Posterior cingulate gyrus (tissue), 11 donors: Measurements from ENCODE around the gene ARHGEF17.
A peak's percentile ranks its signal among the peaks of the same experiment; 100 is the strongest.

ENCODE experiments used
- DNase-seq, 10 donors: peaks; one replicate each; pipeline versions ENCODE4 v3.0.0 to v3.0.0-alpha.2; 2020 to 2021; ENCODE audit warnings: mixed read lengths in 3 of 10
- intact Hi-C: fragments of 100-400 bp; cut with DNase I; formaldehyde crosslinking; loops from one replicate; pipeline ENCODE4 v1.15.1; 2023

Gene ARHGEF17

GRCh38 chr11:73397468-73398131, 89.5 kb downstream of the ARHGEF17 start:
- peak in 4 of 10 donors; percentile 5 to 56 (median 55) for DNase-seq
- intact Hi-C loops: no loop called here

GRCh38 chr11:73398132-73398526, 90.1 kb downstream of the ARHGEF17 start:
- peak in 3 of 10 donors; percentile 53 to 73 (median 63) for DNase-seq
- intact Hi-C loops: no loop called here

GRCh38 chr11:73398721-73399120, 90.6 kb downstream of the ARHGEF17 start:
- intact Hi-C loops: no loop called here
- peak in 3 of 10 donors; percentile 30 to 79 (median 73) for DNase-seq

DNA sequence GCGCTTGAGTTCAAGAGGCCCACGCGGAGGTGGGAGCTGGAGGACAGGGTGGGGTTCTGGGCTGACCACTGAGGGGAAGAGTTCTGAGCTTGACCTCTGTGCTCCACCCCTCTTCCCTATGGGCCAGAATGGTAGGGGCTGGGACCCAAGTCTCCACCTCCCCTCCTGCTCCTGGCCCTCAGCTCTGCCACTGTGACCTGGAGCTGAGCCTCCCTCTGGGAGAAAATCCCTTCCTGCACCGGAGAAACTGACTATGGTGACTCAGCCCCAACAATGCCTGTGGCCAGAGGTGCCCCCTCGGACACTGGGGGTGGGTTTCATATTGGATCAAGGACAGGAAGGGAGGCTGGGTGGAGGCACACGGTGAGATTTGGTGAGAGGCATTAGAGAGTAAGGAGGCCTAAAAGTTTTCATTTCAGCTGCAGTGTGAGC, 91.1 kb downstream of the ARHGEF17 start:
- peak in 3 of 10 donors; percentile 50 to 77 (median 67) for DNase-seq
- intact Hi-C loops: no loop called here

GRCh38 chr11:73399636-73400035, 91.6 kb downstream of the ARHGEF17 start:
- intact Hi-C loops: loop anchor here (5.0 to 10.0 kb wide), 5 partner anchors 55 to 263 kb away; partner anchors contain the start of gene FAM168A
- peak in 1 of 10 donors; percentile 51 for DNase-seq

DNA sequence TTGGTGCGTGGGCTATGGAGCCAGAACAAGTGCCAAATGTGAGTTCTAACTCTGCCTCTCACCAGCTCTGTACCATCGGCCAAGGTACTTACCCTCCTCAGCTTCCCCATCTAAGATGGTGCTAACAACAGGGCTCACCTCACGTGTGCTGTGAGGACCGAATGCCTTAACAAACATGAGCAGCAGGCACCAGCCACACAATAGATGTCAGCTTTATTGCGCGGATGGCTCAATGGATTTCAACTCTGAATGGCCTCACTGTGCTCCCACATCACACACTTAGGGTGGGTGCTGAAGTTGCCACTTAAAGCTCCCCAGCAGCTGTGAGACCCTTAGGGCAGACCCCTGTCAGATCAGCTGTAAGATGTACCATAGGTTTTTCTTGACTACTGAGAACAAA, 92.2 kb downstream of the ARHGEF17 start:
- intact Hi-C loops: loop anchor here (5.0 to 10.0 kb wide), 5 partner anchors 55 to 262 kb away; partner anchors contain the start of gene FAM168A
- DNase-seq: peak in 1 of 10 donors; percentile 25

DNA sequence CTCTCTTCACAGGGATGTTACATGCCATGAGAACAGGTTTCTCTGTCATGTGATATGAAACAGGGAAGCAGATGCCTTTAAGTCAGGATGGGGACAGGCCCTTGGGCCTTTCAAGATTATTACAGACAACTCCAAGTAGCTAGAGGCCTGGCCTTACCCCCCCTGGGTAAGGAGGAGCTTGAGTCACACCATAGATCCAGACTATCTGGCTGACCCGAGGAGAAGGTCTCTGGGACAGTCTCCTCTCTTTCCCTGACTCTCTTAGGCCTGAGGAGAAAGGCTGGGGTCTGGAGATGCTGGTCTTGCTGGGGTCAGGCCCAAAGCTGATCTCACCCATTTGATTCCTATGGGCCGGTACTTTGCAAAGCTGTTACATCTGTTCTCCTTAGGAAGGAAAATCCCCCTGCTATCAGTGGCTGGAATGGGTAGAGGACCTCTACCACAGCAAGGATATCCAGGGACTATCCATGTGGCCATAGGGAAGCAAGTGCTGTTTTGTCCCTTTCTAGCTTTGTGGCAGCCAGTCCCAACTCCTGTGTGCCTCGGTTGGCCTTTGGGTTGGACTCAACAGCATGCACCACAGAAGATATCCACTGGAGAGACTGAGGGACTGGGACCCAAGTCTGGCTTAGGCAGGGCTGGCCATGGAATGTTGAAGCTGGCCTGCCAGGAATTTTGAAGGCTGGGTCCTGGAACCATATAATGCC, 93.3 kb downstream of the ARHGEF17 start:
- DNase-seq: peak in 2 of 10 donors; percentile 19 to 35
- intact Hi-C loops: loop anchor here (5.0 to 10.0 kb wide), 5 partner anchors 53 to 261 kb away; partner anchors contain the start of gene FAM168A

DNA sequence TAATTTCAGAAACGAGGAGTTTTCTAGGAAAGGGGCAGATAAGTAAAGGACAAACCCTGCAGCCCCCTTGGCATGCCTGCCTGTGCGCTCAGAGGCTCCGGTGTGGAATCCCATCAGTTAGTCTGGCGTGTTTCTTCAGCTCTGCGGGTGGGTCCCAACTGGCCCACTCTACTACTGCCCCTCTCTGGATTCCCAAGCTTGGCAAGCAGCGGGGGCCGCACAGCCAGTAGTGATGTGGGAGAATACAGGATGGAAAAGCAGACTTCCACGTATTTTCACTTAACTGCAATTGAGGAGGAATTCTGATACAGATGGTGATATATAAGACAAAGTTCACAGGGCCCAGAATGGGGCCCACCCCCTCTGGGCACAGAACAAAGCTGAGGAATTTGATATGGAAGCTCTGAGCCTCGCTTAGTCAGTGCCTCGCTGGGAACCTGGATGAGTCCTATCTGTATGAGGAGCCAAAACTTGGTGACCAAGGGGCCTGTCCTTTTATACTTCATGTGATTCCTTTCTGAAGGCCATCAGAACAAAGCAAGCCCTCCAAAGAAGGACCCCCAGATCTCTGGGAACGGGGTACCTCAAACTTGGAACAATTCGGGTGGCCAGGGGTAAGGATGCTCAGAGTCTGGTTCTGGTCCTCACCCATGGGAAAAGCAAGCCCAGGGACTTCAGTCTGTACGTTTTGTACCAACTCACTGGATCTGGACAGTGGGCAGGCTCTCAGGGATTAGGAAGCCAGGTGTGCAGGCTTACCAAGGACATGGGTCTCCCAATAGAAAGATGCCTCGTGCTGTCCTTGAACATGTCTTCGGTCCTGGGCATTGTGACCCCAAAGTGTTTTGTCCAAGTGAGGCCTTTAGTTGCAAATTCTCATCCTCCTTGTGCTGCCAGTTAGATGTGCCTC, 94.1 kb downstream of the ARHGEF17 start:
- intact Hi-C loops: loop anchor here (5.0 to 10.0 kb wide), 5 partner anchors 53 to 260 kb away; partner anchors contain the start of gene FAM168A

DNA sequence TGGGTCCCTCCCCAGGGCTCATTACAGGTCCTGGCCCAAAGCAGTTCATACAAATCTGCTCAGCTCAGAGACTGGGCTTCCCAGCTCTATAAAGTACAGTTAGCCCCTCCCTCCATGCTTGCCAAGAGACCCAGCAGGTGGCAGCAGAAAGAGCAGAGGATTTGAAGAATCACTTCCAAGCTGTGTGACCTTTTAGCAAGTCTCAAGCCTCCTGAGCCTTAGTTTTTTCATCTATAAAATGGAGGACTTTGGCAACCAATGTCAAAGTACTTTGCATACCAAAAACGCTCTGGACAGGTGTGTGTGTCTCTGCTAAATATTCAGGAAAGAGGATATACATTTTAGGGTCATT, 94.7 kb downstream of the ARHGEF17 start:
- no peak for DNase-seq
- intact Hi-C loops: loop anchor here (5.0 to 10.0 kb wide), 5 partner anchors 52 to 259 kb away; partner anchors contain the start of gene FAM168A

More for the DNA sequence above, 94.1 kb downstream of the ARHGEF17 start:
- peak in 2 of 10 donors; percentile 33 to 80 for DNase-seq

- DNase-seq: peak in 3 of 10 donors; percentile 28 to 48 (median 40)
- intact Hi-C loops: loop anchor here (5.0 to 10.0 kb wide), 5 partner anchors 51 to 259 kb away; partner anchors contain the start of gene FAM168A
Measured at GRCh38 chr11:73403541-73403940, 95.5 kb downstream of the ARHGEF17 start.

DNA sequence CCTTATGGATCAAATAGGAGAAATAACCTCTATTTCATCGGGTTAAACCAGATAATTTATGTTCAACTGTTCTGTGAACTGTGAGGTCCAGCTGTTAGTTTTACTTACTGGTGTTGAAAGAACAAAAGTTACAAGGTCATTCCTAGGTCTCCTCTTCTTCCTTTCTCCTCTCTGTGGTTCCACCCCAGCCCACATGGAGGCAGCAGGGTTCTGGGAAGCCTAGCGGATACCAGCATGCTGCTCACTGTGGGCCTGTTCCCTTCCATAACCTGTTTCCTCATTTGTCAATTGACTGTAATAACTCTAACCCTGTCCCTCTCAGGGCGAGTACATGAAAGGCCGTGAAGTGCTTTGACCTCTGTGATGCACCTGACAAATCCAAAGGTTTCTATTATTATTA, 96.0 kb downstream of the ARHGEF17 start:
- intact Hi-C loops: loop anchor here (5.0 to 10.0 kb wide), 5 partner anchors 51 to 258 kb away; partner anchors contain the start of gene FAM168A
- DNase-seq: peak; percentile 58 to 95 (median 77)

DNA sequence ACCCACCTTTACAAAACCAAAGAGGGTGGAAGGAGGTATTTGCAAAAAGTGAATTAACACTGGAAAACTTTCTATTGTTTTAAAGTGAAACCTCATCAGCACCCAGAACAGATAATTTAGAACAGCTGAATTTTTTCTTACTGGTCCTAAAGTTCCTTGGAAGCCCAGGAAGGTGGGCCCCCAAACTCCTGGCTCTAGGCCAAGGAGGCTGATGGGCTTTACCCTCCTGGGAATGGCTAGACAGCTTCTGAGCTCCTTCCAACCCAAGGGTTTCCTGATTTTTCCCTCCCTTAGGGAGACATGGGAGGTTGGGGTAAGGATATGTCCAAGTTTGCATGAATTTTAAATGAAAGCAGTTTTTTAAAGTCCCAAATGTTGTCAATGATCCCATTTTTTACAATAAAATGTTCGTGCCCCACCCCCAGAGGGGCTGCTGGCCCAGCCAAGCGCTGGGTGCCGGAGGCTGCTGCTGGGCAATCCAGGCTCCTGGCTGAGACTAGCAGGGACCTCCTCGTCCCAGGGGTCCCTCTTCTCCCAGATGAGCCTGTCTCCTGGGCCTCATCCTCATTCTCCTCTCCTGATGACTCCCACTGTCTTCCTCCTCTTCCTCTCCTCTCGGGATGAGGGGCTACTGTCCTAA, 96.5 kb downstream of the ARHGEF17 start:
- intact Hi-C loops: loop anchor here (5.0 to 10.0 kb wide), 5 partner anchors 50 to 258 kb away; partner anchors contain the start of gene FAM168A
- DNase-seq: peak in 3 of 10 donors; percentile 37 to 77 (median 62)

- intact Hi-C loops: loop anchor here (10.0 kb wide), 3 partner anchors 50 to 220 kb away; no protein-coding TSS in a partner anchor
- peak in 2 of 10 donors; percentile 78 to 82 for DNase-seq
Measured at GRCh38 chr11:73405146-73405510, 97.1 kb downstream of the ARHGEF17 start.

- DNase-seq: no peak
- intact Hi-C loops: loop anchor here (10.0 kb wide), 3 partner anchors 49 to 219 kb away; no protein-coding TSS in a partner anchor
Measured at GRCh38 chr11:73406131-73406530, 98.1 kb downstream of the ARHGEF17 start.

DNA sequence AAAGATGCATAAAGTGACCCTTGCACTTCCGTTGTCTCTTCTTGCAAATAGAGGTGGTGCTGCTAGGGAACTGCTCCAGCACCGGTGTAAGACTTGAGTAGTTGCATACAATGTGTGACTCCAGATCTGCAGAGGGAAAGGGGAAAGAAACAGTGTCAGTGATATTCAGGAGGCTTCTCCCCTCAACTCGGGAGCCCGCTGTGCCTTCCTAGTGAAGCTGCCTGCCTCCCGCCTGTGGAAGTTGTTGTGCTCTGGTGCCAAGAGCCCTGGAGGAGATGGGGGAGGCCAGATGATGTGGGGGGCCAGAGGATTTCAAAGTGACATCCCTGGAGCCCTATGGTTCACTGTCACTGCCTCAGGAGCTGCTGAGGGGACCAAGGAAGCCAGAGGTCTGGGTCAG, 98.5 kb downstream of the ARHGEF17 start:
- peak in 1 of 10 donors; percentile 35 for DNase-seq
- intact Hi-C loops: loop anchor here (10.0 kb wide), 3 partner anchors 48 to 218 kb away; no protein-coding TSS in a partner anchor

DNA sequence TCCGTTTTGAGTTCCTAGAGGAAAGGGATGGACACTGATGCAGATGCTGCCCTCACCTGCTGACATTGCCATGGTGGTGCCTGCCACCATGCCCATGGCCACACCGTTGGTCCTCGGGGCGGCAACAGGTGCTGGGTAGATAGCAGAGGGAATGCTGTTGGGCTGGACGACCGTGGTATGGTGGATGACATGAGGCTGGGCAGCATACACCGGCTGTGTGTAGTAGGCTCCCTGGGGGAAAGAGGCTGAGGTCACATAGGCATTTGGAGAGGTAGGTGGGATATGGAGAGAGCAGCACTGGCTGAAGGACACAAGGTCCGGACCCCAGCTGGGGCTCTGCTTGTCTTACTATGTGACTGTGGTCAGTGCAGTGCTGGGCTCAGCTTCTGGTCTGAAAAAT, 101.4 kb downstream of the ARHGEF17 start:
- DNase-seq: peak in 2 of 10 donors; percentile 58 to 63
- intact Hi-C loops: loop anchor here (10.0 kb wide), 3 partner anchors 45 to 215 kb away; no protein-coding TSS in a partner anchor

DNA sequence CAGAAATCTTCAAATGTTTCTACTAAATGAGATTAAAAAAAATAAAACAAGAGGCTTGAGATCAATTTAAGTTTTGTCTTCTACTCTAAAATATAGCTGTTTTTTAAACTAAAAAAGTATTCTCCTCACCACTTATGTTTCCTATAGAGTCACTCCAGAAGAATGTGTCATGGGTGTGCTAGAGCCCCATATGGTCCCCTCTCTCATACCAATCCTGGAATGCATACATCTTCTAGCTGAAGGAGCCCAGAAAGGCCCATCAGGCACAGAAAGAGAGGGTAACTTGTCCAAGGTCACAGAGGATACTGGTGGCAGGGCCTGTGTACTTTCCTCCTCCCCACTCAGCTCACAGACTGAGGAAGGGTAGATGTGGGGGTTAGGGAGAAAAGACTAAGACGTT, 102.6 kb downstream of the ARHGEF17 start:
- intact Hi-C loops: no loop called here
- no peak for DNase-seq

- intact Hi-C loops: no loop called here
- DNase-seq: peak in 1 of 10 donors; percentile 32
Measured at GRCh38 chr11:73411031-73411430, 103.0 kb downstream of the ARHGEF17 start.

DNA sequence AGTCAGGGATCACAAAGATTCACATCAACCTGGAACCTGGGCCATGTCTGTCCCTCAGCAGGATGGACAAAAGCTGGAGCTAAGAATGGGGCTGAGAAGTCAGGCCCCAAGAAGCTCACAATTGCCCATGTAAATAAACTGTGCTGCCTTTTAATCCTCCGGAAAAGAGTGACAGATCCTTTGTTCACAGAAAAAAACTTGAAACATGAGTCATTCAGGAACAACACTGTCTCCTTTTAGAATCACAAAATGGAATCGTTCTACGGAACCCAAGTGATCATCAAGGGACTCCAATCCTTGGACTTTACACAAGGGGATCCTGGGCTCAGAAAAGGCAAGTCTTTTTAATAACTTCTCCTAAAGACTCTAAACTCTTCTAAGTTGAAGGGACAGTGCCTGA, 104.2 kb downstream of the ARHGEF17 start:
- intact Hi-C loops: no loop called here
- no peak for DNase-seq
